HG02870 (cell line): Measurements from ENCODE around the gene BNIP3.
"Not testable (repeated sequence)": the region's sequence is repeated elsewhere in the genome, so short reads cannot be mapped to it uniquely, and the experiment has no call there.

ENCODE experiments used
- ATAC-seq: cut with Tn5 transposase; IDR thresholded peaks from one replicate; pipeline ENCODE4 v1.9.1; 2021; ENCODE audit warnings: mild to moderate bottlenecking, moderate library complexity; ENCODE audit not compliant: unreplicated experiment

BNIP3 gene

GRCh38 chr10:131933016-131933695 is 48.6 kb downstream of the BNIP3 start:
- no peak for ATAC-seq

GRCh38 chr10:131931981-131932380 is 49.7 kb downstream of the BNIP3 start:
- ATAC-seq, result no peak

GRCh38 chr10:131930586-131931330 is 51.0 kb downstream of the BNIP3 start:
- ATAC-seq, result no peak

GRCh38 chr10:131930150-131930549 is 51.6 kb downstream of the BNIP3 start:
- ATAC-seq, result no peak

- ATAC-seq, result no peak
Measured at GRCh38 chr10:131929122-131929845, 52.4 kb downstream of the BNIP3 start.

- peak; percentile 82 for ATAC-seq
Measured at GRCh38 chr10:131928248-131929095, 53.3 kb downstream of the BNIP3 start.

- ATAC-seq, result no peak
Measured at GRCh38 chr10:131926743-131927595, 54.8 kb downstream of the BNIP3 start.

GRCh38 chr10:131926253-131926652 is 55.5 kb downstream of the BNIP3 start:
- ATAC-seq, result no peak

GRCh38 chr10:131925716-131926115 is 56.0 kb downstream of the BNIP3 start:
- ATAC-seq, result no peak

- ATAC-seq, result no peak
Measured at GRCh38 chr10:131925011-131925649, 56.6 kb downstream of the BNIP3 start.

GRCh38 chr10:131923038-131923756 is 58.5 kb downstream of the BNIP3 start:
- no peak for ATAC-seq

GRCh38 chr10:131921184-131921583 is 60.5 kb downstream of the BNIP3 start:
- ATAC-seq, result peak; percentile 85

GRCh38 chr10:131920693-131921092 is 61.0 kb downstream of the BNIP3 start:
- ATAC-seq, result peak; percentile 4

- ATAC-seq, result no peak
Measured at GRCh38 chr10:131920151-131920550, 61.6 kb downstream of the BNIP3 start.

- not testable (repeated sequence) for ATAC-seq
Measured at GRCh38 chr10:131919461-131919860, 62.3 kb downstream of the BNIP3 start.
